ENCODE data around the gene MPDZ.

MPDZ gene

DNA sequence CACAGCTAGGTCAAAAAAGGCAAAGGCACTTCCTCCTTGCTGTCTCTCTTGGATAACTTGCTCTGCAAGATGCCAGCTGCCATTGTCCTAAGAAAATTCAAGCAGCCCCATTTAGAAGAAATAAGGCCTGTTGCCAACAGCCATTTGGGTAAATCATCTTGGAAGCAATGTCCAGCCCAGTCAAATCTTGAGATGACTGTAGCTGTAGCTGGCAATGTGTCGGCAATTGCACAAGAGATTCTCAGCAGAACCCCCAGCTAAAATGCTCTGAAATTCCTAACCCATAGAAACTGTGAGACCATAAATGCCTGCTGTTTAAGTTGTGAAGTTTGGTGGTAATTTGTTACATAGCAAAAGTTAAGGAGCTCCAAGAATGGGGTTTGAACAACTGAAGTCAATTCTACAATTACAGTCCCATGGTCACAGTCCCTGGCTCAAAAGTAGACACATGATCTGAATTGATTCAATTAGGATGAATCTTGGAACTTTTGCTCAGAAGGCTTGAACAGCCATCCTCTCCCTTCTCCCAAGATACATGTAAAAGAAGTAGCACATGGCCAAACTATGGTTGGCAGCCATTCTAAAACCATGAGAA is 151.1 kb downstream of the MPDZ start:
- TF ChIP-seq, protein P1, sequence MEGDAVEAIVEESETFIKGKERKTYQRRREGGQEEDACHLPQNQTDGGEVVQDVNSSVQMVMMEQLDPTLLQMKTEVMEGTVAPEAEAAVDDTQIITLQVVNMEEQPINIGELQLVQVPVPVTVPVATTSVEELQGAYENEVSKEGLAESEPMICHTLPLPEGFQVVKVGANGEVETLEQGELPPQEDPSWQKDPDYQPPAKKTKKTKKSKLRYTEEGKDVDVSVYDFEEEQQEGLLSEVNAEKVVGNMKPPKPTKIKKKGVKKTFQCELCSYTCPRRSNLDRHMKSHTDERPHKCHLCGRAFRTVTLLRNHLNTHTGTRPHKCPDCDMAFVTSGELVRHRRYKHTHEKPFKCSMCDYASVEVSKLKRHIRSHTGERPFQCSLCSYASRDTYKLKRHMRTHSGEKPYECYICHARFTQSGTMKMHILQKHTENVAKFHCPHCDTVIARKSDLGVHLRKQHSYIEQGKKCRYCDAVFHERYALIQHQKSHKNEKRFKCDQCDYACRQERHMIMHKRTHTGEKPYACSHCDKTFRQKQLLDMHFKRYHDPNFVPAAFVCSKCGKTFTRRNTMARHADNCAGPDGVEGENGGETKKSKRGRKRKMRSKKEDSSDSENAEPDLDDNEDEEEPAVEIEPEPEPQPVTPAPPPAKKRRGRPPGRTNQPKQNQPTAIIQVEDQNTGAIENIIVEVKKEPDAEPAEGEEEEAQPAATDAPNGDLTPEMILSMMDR (conservative IDR thresholded peaks at IDR 0.05; ENCODE audit: low read depth, low read length), result no peak
- Histone ChIP-seq H3K36me3 (ENCODE audit: insufficient read depth) (no peaks in the 10 kb centered on the region), H2AFZ (ENCODE audit: low read depth) (no peak overlapping the region), H3K27ac (no peak overlapping the region), H3K9ac (no peak overlapping the region), H3K4me2 (no peak overlapping the region), H3K4me1 (ENCODE audit: low read depth, poor library complexity, severe bottlenecking) (no peaks in the 10 kb centered on the region), H3K79me2 (ENCODE audit: insufficient read depth, low read depth) (no peaks in the 10 kb centered on the region), H3K4me3 (IDR thresholded peaks at IDR 0.05; ENCODE audit: insufficient read depth, low read depth, low read length) (no peak overlapping the region), H3K27me3 (ENCODE audit: insufficient read depth, low read depth) (no peaks in the 10 kb centered on the region), H4K20me1 (ENCODE audit: insufficient read depth) (no peaks in the 10 kb centered on the region)

DNA sequence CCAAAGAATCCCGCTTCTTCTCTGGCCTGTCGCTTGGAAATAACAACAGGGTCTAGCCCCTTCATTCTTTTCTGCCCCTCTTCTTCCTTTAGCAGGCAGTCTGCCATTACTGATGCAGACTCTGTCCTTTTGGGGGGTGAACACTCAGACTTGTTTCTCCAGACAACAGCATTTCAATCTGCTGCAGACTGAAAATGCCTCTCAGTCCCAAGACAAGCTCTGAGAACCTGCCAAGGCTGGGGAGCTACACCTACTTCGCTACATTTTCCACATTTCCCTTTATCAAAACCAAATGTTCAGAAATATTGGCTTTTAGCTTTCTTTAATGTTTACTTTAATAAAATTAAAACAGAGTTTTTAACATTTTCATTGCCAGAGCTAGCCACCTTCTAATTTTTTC is 152.4 kb downstream of the MPDZ start:
- TF ChIP-seq, protein P1 (conservative IDR thresholded peaks at IDR 0.05; ENCODE audit: low read depth, low read length), result no peak
- H3K79me2 ChIP-seq (ENCODE audit: insufficient read depth, low read depth), result no peaks in the 10 kb centered on the region
- H3K27me3 ChIP-seq (ENCODE audit: insufficient read depth, low read depth), result no peaks in the 10 kb centered on the region
- H3K4me3 ChIP-seq (IDR thresholded peaks at IDR 0.05; ENCODE audit: insufficient read depth, low read depth, low read length), result no peak overlapping the region
- no peak overlapping the region for H3K4me2 ChIP-seq
- H3K36me3 ChIP-seq (ENCODE audit: insufficient read depth), result no peaks in the 10 kb centered on the region
- H2AFZ ChIP-seq (ENCODE audit: low read depth), result no peak overlapping the region
- H4K20me1 ChIP-seq (ENCODE audit: insufficient read depth), result no peaks in the 10 kb centered on the region
- no peak overlapping the region for H3K9ac ChIP-seq
- no peaks in the 10 kb centered on the region for H3K4me1 ChIP-seq (ENCODE audit: low read depth, poor library complexity, severe bottlenecking)
- no peak overlapping the region for H3K27ac ChIP-seq

DNA sequence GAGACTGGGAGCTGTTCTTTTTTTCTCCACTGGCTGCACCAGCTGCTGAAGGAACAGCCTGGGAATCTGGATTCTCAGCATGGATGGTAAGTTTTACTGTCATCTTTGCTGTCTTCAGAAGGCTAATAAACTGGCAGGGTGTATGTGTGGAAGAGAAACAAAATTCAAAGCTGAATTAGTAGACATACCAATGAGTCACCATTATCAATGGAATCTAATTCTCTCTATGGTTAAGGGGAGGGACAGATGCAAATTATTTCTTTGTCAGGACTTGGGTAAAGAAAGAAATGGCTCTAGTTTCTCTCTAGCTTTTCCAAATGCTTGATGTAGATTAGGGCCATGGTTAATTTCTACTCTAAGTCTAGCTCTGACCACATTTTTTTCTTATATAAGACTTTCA is 154.2 kb downstream of the MPDZ start:
- TF ChIP-seq, protein P1 (conservative IDR thresholded peaks at IDR 0.05; ENCODE audit: low read depth, low read length), result no peak
- Histone ChIP-seq H3K27me3 (ENCODE audit: insufficient read depth, low read depth) (no peaks in the 10 kb centered on the region), H3K4me1 (ENCODE audit: low read depth, poor library complexity, severe bottlenecking) (no peaks in the 10 kb centered on the region), H3K9ac (no peak overlapping the region), H3K79me2 (ENCODE audit: insufficient read depth, low read depth) (no peaks in the 10 kb centered on the region), H3K27ac (no peak overlapping the region), H3K4me3 (IDR thresholded peaks at IDR 0.05; ENCODE audit: insufficient read depth, low read depth, low read length) (no peak overlapping the region), H2AFZ (ENCODE audit: low read depth) (no peak overlapping the region), H3K4me2 (no peak overlapping the region), H4K20me1 (ENCODE audit: insufficient read depth) (no peaks in the 10 kb centered on the region), H3K36me3 (ENCODE audit: insufficient read depth) (no peaks in the 10 kb centered on the region)

DNA sequence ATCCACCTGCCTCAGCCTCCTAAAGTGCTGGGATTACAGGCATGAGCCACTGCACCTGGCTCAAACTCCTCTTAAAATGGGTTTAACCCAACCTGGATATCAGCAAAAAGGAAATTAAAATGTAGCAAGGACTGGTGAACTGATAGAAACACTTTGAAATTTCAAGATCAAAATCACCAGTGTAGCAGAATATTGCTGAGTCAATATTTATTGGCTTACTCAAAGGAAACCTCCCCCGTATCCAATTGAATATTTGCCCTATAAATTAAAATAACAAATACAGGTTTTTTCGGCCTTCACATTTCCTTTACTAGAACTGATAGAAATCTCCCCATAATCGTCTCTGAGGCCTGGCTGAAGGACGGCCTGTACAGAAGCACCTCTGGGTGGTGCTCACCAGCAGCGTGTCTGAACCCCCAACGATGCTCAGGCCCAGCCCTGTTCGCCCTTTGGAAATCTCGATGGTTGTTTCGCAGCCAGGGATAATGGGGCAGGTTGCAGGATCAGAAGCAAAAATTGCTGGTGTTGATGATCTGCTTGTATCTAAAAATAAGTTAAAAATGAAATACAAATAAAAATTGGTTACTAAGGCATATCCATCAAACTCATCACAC is 156.6 kb downstream of the MPDZ start:
- no peaks in the 10 kb centered on the region for H4K20me1 ChIP-seq (ENCODE audit: insufficient read depth)
- no peak overlapping the region for H3K4me3 ChIP-seq (IDR thresholded peaks at IDR 0.05; ENCODE audit: insufficient read depth, low read depth, low read length)
- H3K27me3 ChIP-seq (ENCODE audit: insufficient read depth, low read depth), result no peaks in the 10 kb centered on the region
- H2AFZ ChIP-seq (ENCODE audit: low read depth), result no peak overlapping the region
- no peak overlapping the region for H3K4me2 ChIP-seq
- no peaks in the 10 kb centered on the region for H3K79me2 ChIP-seq (ENCODE audit: insufficient read depth, low read depth)
- no peak overlapping the region for H3K27ac ChIP-seq
- H3K9ac ChIP-seq, result no peak overlapping the region
- TF ChIP-seq, protein P1 (conservative IDR thresholded peaks at IDR 0.05; ENCODE audit: low read depth, low read length), result no peak
- H3K4me1 ChIP-seq (ENCODE audit: low read depth, poor library complexity, severe bottlenecking), result no peaks in the 10 kb centered on the region
- no peaks in the 10 kb centered on the region for H3K36me3 ChIP-seq (ENCODE audit: insufficient read depth)
